HG03575 (cell line): Measurements from ENCODE around the gene SCN8A.
"Not testable (repeated sequence)": the region's sequence is repeated elsewhere in the genome, so short reads cannot be mapped to it uniquely, and the experiment has no call there.

Experiments used
- ATAC-seq: cut with Tn5 transposase; IDR thresholded peaks from one replicate; pipeline ENCODE4 v1.9.1; 2021; ENCODE audit not compliant: unreplicated experiment, insufficient number of reproducible peaks, low FRiP score; ENCODE audit errors: extremely low read depth

SCN8A gene

DNA sequence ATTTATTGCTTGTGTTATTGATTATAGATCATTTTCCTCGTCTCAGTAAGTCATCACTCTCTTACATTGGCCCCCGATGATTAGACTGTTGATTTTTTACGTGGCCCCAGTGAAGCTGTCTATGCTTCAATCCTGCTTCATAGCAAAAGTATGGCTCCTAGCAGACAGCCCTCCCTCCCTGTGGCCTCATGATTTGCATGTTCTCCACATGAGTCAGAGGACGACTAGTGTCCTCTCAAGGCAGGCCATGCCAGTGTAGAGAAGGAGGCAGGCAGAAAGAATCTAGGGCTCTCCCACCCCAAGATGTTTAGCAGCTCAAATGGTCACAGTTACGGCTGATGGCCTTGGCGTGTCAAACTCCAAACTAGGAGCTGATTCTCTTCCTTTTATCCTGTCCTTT, 197.8 kb downstream of the SCN8A start:
- no peak for ATAC-seq

DNA sequence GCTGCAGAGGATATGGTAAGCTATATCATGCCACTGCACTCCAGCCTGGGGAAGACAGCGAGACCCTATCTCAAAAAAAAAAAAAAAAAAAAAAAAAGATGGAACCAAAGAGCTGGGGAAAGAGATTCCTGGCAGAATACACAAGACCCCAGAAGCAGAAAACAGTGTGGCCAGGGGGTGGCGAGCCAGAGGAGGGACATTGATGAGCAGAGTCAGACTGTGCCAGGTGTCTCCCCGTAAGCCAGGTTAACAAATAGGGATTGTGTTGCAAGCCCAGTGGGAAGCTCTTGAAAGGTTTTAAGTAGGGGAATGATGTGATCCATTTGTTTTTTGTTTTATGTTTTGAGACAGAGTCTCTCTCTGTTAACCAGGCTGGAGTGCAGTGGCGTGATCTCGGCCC, 201.4 kb downstream of the SCN8A start:
- ATAC-seq = no peak

DNA sequence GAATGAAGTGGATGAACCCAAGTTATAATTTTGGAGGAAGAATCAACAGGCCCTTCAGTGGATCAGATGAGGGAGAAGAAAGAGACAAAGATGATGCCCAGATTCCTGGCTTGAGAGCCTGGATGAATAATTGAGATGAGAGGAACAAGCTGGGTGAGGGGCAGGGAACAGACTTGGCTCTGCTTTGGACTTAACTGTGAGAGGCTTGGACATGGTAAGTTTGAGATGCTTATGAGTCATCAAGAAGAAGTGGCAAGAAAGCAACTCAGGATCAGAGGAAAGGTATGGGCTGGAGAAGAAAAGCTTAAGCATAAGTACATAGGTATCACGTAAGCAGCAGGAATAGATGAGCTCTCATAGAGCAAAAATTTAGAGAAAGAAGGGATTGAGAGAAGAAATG, 202.2 kb downstream of the SCN8A start:
- ATAC-seq = no peak

DNA sequence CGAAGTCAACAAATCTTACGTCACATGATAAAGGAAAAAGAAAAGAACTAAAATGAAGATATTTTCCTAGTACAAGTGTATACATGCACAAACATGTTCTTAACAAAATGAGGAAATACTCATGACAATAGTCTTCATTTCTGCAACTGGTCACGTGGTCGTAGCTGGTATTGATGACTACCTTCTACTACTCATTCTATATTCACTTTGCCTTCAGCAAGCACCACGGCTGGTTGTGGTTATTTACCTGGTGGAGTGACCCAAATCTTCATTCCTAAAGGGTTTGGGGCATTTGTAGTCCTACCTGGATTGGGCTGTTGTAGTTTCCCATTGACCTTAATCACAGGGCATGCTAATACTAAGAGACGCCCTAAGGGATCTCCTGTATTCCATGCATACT, 206.3 kb downstream of the SCN8A start:
- ATAC-seq = no peak

DNA sequence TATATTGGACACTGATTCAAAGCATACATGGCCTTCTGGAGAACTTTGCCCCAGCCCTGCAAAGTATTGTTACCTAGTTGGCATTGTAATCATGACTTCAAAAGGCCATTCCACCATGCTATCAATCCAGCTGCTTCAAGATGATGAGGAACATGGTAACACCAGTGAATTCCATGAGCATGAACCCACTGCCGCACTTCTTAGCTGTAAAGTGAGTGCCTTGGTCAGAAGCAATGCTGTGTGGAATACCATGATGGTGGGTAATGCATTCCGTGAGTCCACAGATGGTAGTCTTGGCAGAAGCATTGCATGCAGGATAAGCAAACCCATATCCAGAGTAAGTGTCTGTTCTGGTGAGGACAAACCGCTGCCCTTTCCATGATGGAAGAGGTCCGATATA, 207.0 kb downstream of the SCN8A start:
- ATAC-seq = not testable (repeated sequence)

DNA sequence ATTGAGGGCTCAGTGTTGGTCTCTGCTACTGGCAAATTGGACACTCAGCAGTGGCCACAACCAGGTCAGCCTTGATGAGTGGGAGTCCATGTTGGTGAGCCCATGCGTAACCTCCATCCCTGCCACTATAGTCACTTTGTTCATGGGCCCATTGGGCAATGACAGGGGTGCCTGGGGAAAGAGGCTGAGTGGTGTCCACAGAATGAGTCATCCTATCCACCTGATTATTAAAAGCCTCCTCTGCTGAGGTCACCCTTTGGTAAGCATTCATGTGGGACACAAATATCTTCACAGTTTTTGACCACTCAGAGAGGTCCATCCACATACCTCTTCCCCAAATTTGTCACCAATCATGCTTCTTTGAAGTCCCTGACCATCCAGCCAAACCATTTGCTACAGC, 207.5 kb downstream of the SCN8A start:
- no peak for ATAC-seq

DNA sequence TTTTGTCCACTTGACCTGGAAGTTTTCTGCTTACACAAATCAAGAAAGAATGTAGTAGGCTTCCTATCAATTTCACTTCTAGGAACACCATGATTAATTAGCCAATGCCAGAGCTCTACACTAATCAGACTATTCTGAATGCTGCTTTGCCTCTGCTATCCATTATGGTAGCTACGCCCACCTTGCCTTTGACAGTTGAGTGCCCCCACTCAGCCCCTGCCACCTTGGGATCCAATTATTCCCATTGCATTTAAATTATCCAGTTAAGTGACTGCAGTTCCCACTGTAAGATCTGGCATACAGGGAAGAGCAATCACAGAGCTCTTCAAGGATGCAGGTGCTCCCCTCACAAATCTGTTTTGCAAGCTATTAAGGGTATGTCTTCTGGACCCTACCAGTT, 210.0 kb downstream of the SCN8A start:
- no peak for ATAC-seq

DNA sequence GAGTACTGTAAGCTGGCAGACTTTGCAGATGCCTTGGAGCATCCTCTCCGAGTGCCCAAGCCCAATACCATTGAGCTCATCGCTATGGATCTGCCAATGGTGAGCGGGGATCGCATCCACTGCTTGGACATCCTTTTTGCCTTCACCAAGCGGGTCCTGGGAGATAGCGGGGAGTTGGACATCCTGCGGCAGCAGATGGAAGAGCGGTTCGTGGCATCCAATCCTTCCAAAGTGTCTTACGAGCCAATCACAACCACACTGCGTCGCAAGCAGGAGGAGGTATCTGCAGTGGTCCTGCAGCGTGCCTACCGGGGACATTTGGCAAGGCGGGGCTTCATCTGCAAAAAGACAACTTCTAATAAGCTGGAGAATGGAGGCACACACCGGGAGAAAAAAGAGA, 215.9 kb downstream of the SCN8A start:
- ATAC-seq = no peak

DNA sequence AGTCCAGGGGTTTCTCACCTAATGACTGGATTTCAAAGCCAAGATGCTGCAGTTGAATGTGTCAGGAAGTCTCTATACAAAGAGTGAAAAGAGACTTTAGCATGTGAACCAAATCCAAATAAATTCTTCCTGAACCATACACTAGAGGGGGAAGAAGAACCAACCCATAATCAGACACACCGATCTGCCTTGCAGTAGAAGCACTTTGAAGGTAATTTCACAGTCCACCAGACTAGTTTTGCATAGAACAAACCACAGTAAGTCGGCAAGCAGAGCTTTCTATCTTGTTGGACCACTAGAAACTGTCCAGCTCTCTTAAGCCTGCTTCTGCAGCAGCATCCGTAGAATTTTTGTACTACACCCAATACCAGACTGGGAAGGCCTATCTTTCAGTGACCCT, 218.2 kb downstream of the SCN8A start:
- ATAC-seq = no peak

DNA sequence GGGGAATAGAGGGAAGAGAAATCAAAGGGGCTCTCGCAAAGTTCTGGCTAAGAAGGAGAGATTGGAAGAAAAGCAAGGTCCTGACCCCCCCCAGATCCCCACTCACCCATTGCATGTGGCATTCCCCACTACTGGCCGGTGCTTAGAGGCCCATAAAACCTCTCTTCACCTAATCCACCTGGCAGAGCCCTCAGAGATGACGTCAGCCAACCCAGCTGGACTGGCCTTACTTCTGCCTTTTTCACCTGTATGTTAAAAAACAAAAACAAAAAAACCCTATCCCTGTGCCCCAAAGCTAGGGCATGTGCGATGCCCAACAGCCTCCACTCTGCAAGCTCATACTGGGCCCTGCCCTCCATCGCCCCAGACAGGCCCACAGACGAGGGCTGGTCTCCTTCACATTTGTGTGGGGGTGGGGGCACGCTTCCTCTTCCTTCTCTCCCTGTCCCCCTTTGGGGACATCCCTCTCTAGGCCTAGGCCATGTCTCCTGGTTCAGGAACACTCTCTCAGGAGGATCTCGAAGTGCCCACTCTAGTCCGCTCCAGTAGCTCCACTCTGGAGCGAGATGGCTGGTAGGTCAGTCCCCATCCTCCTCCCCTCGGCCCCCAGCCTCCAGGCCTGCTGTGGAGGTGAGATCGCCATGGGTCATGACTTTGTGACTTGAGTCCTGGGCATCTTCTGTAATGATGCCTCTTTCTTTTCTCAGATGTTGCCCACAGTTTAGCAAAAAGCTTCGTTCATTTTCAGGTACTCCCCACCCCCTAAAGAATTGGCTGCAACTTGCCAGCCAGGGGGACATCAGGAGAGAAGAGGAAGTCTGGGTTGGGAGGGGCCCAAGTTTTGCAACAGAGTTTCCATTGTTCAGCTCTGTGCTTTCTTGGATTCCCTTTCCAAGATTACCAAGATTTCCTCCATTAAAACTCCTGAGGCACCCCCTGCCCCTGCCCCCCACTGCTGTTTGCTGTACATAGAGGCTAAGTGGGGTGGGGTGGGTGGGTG, 220.5 kb downstream of the SCN8A start:
- ATAC-seq = no peak

DNA sequence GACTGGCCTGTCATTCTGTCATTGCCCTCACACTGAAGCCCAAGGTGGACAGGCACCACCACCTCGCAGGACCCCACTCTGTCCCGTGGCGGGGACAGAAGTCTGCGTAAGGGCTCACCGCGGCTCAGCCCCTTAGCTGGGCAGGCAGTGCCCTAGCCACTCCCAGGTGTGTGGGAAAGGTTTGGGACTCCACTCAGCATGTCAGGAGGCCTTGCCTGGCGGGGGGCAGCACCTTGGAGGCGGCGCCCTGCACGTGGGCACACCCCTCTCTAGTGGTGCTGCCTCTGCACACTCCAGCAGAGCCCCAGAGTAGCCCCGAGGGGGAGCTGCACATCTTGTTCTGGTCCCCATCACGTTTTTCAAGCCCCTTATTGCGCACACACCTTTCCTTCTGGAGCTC, 221.8 kb downstream of the SCN8A start:
- no peak for ATAC-seq

DNA sequence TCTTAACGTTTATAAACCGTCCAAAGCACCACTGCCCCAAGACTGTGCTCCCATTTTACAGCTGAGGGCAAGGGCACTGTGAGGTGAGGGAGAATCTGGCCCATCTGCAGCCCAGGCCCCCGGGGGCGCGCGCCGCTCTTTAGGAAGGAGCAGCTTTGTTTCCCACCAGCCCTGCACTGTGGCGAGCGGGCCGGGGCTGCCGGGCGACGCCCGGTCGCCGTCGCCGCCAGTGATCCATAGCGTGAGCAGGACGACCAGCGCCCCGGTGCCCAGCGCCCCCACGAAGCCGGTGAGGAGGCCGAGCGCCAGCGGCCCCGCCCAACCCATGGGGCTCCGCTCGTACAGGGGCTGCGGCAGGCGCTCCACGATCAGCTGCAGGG, 222.9 kb downstream of the SCN8A start:
- no peak for ATAC-seq

DNA sequence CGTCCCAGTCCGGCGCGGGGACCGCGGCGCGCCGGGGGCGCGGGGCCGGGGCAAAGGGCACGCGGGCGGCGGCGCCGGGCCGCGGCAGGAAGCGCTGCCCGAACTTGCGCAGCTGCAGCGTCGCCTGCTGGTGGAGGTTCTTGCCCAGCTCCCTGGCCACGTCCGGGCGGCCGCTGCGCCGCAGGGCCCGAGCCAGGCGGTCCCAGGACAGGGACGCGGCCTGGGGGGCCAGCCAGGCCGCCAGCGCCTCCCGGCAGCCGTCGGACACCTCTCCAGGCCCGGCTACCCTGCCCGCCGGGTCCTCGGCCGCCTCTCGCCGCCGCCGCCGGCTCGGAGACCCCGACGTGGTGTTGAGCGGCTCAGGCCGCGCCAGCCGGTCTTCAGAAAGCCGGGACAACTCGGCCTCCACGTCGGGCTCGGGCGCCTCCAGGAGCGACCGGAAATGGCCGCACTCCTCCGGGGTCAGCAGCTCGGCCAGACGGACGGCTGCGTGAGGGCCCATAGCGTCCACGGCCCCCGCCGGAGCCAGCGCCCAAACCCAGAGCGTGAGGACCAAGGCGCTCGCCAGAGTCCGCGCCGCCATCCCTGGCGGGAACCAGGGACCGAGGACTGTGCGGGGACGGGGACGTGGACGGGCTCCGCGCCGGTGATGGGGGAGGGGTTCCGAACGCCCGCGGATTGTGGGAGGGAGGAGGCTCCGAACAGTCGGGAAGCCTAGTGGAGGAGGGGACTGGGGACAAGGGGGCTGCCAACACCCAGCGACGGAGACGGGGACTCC, 223.5 kb downstream of the SCN8A start:
- ATAC-seq = no peak

DNA sequence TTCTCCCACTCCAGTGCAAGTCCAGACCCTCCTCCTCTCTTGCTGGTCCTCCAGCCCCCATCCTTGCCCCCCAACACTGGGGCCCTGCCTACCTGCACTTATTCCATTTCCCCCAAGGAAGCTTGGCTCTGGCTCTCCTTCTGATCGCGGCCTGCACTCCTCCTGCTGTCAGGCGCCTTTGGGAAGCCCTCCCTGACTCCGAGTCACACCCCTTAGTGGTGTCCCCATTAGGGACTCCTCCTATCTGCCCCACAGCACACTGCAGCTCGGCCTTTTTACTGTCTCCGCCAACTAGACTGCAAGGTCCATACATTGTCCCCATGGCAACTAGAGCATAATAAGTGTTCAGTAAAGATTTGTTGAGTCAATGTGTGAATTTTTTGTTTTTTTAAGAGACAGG, 224.5 kb downstream of the SCN8A start:
- no peak for ATAC-seq

DNA sequence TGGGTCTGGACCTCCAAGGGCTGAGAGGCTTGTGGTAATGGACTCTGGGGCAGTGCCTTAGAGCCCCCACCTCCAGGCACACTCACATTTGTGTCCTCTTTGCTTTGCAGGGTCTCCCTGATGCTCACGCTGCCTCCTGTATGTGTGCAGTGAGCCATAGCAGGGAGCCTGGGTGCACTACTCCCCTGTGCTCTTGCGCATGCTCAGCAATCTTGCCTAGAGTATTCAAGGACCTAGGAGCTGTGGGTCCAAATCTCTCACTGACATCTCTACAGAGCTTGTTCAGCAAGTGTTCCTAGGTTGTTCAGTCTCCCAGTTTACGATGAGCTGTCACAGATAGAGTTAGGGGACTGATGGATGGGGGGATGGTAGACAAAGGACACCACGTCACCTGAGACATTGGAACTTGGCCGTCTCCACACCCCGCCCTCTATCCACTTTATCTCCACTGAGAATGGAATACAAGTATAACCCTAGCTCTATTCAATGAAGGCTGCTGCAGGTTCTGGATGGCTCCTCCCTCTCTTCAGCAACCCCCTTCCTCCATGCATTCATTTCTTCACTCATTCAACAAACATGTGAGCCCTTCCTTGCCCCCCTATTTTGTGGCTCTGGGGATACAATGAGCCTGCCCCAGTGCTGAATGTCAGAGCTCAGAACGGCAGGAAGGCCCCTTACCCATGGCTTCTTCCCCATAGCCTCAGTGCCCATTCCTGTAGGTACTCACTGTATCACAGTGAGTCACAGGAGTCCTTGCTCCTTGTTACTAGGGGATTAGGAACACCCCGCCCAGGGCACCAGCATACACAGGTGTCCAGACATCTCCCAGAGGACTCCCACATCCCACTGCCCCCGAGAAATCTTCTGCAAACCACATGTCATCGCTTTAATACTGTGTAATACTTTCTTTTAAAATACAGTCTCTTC, 226.3 kb downstream of the SCN8A start:
- no peak for ATAC-seq

DNA sequence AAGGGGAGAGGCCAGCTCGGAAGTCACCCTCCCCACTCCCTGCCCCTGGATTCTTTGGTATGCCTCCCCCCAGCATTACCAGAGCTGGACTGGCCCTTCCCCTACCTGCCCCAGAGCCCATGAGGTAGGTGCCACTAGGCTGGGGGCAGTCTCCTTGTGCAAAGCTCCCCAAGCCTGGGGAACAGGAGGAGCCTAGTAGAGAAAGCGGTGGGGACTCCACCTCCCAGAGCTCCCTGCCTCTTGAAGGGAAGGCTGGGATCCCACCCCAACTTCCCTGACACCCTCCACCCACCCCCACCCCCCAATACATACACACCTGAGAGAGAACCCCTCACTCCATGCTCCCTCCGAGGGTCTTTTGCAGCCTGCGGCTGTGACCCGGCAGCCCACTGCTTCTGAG, 227.1 kb downstream of the SCN8A start:
- ATAC-seq = no peak

DNA sequence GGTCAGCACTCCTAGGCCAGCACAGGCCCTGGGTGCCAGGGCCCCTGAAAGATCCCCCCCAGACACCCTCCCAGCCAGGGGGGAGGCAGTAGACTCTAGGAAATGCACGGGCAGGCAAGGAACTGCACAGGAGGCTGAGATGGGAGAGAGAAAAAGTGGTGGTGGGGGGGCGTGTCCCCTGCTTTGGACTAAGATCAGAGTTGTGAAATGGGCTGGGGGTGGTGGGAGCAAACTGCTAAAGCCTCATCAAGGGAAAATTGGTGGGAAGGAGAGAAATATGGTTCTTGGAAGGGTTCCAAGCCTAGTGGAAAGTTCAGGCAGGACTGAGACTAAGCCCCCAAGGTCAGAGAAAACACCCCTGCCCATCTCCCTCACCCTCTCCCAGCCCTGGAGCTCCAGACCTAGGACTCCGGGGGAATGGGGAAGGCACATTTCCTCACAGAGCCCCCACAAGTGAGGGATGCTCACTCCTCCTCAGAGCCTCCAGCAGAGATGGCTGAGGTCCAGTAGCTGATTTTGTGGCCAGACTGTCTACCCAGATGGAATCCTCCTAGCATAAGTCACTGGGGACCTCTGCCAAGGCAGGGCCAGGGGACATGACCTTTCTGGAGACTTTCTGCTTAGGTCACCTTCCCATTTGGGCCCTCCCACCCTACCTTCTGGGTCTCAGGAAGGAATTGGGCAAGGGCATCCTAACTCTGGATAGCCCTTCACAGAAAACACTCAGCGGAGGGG, 227.7 kb downstream of the SCN8A start:
- ATAC-seq = no peak

DNA sequence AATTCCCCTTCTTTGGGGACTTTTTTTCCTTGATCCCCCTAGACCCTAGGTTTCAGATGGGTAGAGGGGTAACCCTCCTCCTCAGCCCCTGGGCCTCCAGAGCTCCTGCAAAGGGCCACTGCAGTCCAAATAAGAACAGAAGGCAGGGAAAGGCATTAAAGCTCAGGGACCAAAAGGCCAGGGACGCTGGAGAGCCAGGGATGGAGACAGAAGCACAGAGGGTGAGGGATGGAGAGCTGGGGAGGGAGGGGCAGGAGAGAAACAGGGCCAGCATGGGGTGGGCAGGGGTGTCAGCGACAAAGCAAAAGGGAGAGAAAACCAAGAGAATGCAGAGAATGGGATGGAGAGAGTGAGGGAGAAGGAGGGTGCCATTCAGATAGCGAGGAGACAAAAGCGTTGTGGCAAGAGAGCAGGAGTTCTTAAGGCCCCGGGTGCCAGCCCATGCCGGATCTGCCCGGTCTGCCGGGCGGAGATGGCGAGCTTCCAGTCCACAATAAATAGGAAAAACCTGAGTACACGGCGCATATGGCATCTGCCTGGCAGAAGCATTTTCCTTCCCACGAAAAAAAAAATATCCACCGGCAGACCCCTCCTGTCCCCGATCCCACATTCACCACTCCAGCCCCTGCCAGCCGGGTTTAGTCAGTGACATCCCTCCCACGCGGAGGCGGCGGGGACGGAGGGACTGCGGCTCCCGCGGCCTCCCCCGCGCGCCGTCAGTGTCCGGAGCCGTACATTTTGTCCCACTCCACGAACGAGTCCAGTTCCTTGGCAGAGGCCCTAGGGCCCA, 228.9 kb downstream of the SCN8A start:
- ATAC-seq = no peak
